MM.1S (cell line): Measurements from ENCODE around the gene CACNA2D1.

Experiments
- EZH2 ChIP-seq: fragments of 300-600 bp; sonication (generic); optimal IDR thresholded peaks from 2 replicates; pipeline ENCODE3; 2017; ENCODE audit warnings: low read depth, mild to moderate bottlenecking, antibody characterized with exemption, low read length, mixed read lengths
- EZH2phosphoT487 ChIP-seq: fragments of 300-600 bp; sonication (generic); IDR thresholded peaks from 2 replicates; pipeline ENCODE4 v1.6.1; 2018; ENCODE audit warnings: antibody characterized with exemption, low read length

DNA sequence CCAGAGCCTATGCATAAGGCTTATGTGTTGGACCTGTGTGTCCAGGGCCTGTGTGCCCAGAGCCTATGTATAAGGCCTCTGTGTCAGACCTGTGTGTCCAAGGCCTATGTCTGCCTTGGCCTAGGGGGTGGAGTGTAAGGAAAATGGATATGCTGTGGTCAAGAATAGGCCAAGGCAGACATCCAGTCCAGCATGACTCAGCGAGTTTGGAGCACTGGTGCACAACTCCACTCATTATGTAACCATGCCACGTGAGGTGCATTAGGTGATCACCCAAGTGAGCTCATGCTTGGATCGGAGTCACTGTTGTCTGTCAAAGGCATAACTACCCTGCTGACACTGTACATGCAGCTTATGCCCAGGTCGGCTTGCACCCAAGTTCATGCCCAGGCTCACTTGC lies 238.9 kb downstream of the CACNA2D1 start:
- TF ChIP-seq EZH2 (no peak), EZH2phosphoT487 (no peak)
